GM19035 (cell line): ENCODE results near the gene PTMA.
A peak's percentile ranks its signal among the peaks of the same experiment; 100 is the strongest.

Source experiments
- ATAC-seq: cut with Tn5 transposase; IDR thresholded peaks from one replicate; pipeline ENCODE4 v1.9.1; 2021; ENCODE audit not compliant: unreplicated experiment

PTMA gene

GRCh38 chr2:231674587-231675338 lies 33.6 kb upstream of the PTMA start:
- peak; percentile 33 for ATAC-seq

GRCh38 chr2:231676243-231676642 lies 32.1 kb upstream of the PTMA start:
- no peak for ATAC-seq

- ATAC-seq, result no peak
Measured at GRCh38 chr2:231677632-231678104, 30.7 kb upstream of the PTMA start.

- no peak for ATAC-seq
Measured at GRCh38 chr2:231679908-231680284, 28.4 kb upstream of the PTMA start.

- ATAC-seq, result no peak
Measured at GRCh38 chr2:231680285-231680991, 27.9 kb upstream of the PTMA start.

GRCh38 chr2:231680992-231681852 lies 27.1 kb upstream of the PTMA start:
- ATAC-seq, result peak; percentile 66

GRCh38 chr2:231682603-231683291 lies 25.6 kb upstream of the PTMA start:
- ATAC-seq, result no peak

- ATAC-seq, result no peak
Measured at GRCh38 chr2:231683292-231684235, 24.8 kb upstream of the PTMA start.

GRCh38 chr2:231684314-231685223 lies 23.8 kb upstream of the PTMA start:
- ATAC-seq, result no peak

GRCh38 chr2:231685349-231686191 lies 22.8 kb upstream of the PTMA start:
- no peak for ATAC-seq

- ATAC-seq, result no peak
Measured at GRCh38 chr2:231686192-231687100, 21.9 kb upstream of the PTMA start.

- ATAC-seq, result no peak
Measured at GRCh38 chr2:231687133-231687852, 21.0 kb upstream of the PTMA start.

- no peak for ATAC-seq
Measured at GRCh38 chr2:231687961-231688360, 20.4 kb upstream of the PTMA start.

- ATAC-seq, result no peak
Measured at GRCh38 chr2:231688719-231689118, 19.6 kb upstream of the PTMA start.

GRCh38 chr2:231689124-231689893 lies 19.0 kb upstream of the PTMA start:
- ATAC-seq, result no peak
